GM18498 (cell line): ENCODE measurements around the gene RBMS2.

Experiments
- ATAC-seq: cut with Tn5 transposase; IDR thresholded peaks from one replicate; pipeline ENCODE4 v1.9.1; 2021; ENCODE audit warnings: mild to moderate bottlenecking, moderate library complexity; ENCODE audit not compliant: unreplicated experiment

Gene RBMS2

DNA sequence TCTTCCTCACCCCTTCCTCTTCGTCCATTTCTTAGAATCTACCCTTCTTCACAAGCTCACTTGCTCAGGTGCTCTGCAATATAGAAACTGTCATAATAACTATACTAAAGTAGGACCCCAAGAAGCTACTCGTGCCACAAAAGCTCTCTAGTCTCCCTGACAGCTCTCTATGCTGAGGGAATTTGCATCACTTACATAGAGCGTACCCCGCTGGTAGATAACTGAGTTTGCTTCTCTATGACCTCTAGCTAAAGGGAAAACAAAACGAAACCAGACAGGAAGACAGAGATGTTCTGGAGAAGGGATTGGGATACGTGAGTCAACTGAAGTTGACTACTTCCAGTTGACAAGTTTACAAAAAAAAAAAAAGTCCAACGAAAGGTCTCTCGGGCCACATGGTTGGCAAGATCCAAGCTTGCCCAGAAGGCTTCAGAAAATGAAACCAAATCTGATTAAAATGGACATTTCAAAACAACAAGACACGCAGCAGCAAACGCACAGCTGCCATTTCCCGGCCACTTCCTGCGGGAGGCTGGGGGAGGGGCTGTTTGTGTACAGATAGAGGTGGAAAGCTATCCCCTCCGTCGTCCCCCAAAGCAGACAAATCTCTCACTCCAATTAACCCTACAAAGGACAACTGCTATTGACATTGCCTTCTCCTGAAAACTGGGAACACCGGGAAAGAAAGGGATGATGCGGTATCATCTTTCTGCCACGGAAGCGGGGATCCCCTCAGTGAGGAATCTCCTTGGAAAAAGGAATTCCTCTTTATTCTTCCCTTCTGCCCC, 107.2 kb downstream of the RBMS2 start:
- no peak for ATAC-seq

DNA sequence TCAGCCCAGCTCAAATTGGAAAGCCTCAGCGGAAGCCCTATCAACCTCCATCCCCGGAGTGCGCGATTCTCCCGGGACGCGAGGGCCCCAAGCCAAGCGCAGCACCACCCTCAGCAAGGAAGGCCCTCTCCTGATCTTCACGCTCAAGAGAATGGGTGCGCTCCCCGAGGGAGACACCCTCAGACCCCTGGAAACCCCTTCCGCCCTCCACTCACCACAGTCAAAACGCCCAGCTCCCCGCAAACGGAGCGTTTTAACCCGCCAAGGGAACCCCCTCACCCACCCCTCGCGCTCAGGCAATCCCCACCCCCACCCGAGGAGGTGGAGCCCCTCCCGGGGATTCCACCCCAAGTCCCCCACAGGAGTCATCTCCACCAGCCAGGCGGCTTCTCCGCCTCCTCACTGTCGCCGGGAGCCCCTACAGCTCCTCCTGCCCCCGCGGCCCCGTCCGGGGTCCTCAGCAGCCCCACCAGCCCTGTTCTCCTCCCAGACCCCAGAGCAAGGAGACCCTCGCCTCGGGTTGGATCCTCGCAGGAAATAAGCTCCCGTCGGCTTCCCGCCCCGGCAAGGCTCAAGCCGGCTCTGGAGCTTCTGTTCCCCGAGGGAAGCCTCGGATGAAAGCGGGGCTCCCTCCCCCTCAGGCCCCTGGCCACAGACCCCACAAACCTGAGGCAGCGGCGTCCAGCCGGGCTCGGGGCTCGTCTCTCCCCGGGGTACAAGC, 108.0 kb downstream of the RBMS2 start:
- ATAC-seq = no peak

DNA sequence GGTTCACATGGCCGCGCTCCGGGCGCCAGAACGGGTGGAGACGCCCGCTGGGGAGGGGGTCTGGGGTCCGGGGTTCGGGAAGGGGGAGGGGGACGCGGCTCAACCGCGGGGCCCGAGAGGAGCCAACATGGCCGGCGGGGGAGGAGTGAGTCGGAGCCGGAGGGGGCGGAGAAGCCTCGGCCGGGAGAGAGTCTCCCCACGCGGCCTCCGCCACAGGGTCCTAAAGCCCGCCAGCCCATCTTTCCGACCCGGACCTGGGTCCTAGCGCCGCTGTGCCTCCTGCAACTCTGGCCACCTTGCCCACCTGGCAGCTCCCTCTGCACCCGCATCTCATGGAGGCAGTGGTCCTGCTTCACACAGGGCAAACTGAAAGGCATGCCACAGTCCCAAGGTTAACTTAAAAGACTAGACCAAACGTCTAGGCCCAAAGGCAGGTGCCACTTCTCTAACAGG, 108.6 kb downstream of the RBMS2 start, which contains the start of gene BAZ2A:
Gene BAZ2A, minus strand, starts transcription at position 147 of the 453 bp plus-strand sequence. CDS start 12,796 bp downstream, outside the sequence.
- ATAC-seq = peak; percentile 65

DNA sequence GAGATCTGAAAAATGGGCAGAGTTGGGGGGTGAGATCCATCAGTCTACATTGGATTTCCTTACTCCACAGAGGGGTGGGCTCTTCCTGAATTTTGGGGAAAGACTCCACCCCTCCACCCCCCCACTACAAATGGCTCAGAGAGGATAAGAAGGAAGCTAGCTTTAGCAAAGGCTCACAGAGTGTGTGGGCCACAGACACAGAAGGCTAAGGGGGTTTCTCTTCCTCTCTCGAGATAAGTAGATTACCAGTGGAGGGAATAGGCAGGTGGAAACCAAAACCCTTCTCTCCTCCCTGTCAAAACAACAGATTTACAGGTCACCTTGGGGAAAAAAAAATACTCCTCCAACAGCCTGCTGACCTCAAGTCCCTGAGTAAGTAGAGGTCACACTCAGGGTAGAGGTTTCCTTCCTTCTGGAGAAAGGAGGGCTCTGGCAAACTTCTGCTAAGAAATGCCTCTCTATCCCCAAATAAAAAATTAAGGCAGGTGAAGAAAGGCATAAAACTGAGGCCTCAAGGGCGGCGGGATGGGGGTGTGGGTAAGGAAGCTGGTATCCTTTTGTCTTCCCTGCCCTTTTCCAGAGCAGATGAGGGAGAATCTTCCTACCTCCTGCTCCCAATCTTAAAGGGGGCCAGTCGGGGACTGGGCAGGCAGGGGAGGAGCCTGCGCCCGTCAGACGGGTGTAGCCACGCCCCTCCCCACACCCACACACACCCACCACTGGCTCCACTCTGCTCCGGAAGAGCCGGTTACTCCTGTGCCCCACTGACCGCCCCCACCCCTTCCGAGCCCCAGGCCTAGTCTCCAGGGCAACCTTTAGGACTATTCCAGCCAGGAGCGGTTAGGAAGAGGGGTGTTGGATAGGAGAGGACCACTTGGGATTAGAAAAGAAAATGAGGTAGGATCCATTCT, 110.4 kb downstream of the RBMS2 start:
- ATAC-seq = peak; percentile 22

DNA sequence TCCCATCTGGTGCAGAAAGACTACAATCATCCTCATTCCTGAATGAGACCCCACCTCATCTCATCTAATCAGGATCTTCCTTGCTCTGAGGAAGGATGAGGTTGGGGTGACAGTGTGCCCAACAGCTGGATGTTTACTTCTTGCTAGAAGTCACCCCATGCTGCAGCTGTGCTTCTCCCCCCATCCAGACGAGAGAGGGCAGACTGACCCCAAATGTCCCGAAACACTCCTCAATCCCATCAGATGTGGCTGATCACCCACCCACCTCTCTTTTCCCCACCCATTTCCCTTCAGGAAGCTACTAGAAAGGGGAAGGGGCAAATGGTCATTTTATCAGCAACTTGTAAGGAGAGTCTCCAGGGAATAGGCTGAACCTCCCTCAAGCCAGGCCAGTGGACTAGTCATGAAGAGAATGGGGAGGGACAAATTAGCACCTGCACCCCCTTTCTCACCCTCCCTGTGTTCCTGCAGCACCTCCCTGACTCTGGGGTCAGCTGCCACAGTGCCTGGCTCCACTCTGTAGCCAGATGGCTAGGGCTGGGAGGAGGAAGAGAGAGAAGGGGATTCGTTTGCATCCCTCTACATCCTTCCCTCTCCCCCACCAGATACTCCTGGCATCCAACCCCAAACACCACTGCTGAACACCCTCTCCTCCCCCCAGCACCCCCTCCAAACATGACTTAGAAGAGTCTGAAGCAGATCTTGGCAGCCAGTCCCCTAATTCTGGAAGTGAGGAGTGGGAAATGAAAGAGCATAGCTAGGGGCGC, 111.3 kb downstream of the RBMS2 start:
- no peak for ATAC-seq

DNA sequence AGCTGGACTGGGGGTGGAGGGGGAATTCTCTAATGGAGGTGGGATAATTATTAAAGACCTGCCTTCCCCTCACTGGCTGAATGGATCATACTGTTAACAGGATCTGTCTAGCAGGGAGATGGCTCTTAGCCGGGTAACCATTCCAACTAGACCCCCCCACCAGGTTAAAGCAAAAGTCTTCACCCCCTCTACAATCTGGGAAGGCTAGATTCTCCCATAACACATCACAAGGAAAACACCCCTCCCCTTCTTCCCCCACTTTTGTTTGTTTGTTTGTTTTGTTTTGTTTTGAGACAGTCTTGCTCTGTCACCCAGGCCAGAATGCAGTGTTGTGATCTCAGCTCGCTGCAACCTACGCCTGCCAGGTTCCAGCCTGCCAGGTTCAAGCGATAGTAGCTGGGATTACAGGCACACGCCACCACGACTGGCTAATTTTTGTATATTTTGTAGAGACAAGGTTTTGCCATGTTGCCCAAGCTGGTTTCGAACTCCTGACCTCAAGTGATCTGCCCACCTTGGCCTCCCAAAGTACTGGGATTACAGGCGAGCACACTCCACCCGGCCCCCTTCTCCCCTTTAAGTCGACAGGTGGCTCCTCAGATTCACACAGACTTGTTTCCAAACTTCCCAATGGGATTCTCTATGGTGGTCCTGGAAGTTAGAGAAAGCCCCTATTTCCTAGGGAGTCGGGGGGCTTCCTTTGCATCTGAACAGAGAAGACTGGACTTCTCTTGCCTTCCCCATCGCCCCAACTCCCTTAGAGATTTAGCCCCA, 112.0 kb downstream of the RBMS2 start:
- ATAC-seq = no peak

DNA sequence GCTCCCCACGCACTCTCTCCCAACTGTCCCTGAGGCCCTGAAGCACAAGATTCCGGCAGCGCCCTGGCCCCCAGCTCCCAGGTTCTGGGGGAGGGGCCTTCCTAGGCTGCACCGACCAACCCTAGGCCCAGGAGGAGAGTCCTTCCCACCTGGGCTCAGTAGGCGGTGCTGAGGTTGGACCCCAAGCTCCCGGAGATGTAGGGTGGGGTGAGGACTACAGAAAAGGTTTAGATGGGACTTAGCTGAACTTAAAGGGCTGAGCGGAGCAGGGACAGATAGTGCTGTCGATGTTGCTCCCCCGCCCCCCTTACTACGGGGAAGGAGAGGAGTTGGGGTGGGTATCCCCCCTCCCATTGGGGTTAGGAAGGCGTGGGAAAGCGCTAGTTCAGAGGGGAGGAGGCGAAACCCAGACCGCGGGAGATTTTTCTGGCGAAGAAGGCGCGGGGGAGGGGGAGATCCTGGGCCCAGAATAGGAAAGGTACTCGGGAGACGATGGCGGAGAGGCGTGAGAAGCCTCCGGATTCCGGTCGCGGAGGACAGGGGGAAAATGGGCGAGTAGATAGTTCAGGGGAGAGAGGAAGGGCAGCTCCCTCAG, 112.7 kb downstream of the RBMS2 start:
- no peak for ATAC-seq

DNA sequence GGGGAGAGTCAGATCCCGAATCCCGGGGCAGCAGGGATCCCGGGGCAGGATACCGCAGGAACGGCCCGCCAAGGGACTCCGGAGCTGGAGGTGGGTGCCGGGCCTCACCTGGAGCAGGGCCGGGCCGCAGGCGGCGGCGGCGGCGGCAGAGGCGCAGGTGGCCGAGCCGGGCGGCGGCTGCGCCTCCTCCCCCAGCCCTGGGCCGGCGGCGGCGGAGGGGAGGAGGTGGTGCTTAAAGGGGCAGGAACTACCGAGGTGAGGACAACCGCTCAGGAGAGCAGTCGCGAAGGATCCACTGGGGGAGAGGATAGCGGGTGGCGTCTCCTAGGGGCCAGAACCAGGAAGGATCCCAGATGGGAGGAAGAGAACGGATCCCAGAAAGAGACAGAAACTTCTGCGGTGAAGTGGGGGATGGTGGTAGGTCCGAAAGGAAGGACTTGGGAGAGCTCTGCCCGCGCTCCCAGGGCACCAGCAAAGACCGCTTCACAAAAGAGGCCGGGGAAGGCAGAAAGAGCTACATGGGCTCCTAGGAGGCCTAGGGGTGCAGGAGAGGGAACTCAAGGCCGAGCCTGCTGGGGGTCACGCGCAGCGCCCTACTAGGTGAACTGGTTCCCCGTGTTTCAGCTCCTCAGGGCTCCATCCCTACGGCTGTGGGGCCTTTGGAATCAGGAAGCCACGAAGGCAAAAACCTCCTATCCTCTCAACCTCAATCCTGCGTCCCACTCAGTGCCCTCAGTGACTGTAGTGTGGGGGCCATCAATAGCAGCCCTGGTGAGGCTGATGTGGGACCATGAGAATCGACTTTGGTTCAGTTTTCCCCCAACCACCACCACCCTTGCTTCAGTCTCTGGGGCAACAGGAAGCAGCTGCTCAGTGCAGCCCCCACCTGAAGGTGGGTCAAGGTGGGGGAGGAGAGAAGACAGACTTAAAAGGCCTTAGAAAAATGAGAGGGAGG, 113.5 kb downstream of the RBMS2 start:
- ATAC-seq = peak; percentile 33

DNA sequence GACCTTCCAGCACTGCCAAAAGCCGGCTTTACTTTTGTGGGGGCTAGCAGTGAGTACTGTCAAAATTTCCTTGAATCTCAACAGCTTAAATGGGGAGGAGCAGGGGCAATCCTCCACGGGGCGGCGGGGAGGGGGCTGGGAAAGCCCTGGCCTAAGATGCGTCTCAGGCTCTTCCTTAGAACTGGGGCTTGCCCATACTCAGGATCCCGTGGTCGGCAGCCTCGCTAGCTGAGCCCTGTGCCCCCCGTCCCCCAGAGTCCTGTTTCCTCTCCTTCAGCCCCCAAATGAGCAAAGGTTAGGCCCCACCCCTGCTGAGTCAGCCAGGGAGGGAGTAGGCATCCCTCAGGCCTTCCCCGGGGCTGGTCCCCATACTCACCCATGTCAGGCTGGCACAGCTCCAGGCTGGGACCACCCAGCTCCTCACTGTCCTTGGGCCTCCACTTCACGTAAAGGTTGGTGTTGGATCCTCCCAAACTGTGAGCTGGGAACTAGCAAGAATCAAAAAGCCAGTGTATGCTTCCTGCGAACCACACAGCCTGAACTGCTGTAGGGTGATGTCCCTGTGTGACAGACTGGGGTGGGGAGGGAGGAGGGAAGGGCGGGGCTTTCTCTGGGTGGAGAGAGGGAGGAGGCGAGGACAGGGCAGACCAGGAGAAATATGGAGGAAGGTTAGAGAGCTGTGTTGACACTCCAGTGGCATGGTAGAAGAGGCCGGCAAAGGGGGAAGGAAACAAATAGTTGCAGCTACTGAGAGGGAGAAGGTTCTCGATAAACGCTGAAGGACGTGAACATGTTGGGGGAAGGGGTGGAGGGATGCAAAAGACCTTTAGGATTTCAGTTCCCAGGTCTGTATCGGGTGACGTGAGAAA, 114.4 kb downstream of the RBMS2 start:
- ATAC-seq = peak; percentile 50

DNA sequence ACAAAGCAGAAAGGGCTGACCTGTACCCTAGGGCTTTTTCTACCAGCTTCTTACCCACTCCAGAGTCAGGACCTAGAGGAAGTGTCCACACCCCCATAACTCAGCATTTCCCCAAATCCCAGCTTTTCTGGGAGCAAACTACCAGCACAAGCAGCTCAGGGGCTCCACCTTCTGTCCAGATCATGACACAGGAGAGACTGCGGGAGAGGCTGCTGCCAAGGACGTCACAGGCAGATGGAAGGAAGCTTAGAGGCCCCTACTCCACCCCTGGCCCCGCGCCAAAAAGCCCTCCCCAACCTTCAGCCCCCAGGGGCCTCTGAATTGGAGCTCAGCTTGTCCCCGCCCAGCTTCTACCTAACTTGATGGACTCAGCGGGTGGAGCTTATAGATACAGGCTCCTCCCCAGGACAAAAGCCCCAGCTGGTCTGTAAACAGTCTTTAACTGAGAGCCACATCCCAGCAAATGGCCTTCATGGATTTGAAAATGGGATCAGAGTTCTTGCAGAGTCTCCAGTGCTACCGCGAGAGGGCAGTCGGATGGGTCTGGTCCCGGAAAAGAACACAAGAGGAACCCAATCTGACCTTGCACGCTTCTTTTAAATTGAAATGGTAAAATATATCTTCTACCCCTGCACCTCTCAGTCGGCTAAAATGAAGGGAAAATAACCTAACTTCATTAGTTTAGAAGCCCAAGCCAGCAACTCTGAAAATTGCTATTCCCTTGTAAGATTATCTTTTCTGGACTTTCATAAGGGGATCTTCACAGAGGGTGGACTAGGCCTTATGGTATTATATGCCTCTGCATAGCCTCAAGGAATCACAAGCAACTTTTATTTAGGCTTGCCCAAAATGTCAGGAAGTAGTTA, 115.3 kb downstream of the RBMS2 start:
- peak; percentile 58 for ATAC-seq

DNA sequence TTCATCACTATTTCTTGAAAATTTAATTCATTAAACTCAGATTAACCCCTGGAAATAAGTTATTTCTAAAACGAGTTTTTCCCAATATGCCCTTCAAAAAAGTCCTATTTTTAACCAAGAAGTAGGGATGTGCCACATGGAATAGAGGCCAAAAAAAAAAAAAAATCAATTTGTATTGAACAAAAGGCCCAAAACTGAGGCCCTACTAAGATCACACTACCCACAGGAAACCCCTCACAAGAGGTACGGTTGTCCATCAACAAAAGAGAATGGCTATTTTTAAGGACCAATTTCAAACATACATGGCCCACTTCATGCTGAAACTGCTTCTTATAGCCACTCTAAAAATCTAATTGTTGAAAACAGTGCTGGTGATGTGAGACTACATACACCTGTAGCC, 116.0 kb downstream of the RBMS2 start:
- ATAC-seq = no peak

DNA sequence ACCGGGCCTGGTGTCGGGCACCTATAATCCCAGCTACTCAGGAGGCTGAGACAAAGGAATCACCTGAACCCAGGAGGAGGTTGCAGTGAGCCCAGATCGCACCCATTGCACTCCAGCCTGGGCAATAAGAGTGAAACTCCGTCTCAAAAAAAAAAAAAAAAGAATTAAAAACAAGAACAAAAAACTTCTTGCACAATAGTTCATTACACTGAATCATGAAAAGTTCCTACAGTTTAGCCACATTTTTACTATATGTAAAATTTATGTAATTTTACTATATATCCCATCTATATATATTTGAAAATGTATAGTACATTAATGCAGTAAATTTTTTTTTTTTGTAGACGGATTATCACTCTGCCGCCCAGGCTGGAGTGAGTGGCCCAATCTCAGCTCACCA, 119.6 kb downstream of the RBMS2 start:
- no peak for ATAC-seq

DNA sequence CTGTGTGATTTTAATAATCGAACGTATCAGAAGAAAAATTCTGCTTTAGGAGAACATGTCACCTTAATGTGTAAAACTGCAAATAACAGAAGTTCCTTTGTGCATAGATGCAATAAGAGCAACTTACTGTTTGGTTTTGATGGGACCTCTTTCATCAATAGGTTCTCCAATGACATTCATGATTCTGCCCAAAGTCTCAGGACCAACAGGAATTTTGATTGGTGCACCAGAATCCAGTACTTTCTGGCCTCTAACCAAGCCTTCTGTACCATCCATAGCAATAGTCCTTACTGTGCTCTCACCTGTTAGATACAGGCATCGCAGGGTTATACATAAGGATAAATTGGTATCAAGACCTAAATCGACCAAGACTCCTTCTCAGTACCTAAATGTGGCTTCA, 123.0 kb downstream of the RBMS2 start:
- ATAC-seq = no peak

DNA sequence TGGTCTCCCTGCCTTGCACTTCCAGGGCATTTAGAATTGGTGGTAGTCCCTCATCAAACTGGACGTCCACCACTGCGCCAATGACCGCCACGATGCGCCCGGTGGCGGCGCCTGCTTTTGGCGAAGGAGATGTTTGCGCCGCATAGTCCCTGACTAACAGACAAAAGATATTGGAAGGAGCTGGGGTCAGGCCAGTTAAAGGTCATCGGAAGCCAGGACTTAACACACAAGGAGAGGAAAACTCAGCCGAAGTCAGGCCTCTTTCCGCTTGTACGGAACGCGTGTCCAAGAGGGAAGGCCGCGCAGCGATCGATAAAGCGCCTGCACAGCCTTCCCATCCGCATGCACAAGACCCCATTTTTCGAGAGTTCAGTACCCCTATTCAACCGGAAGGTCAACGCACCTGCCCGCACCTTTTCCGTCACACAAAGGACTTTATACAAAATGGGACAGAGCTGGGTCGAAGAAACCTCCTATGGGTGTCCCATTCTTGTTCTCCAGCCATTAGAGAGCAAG, 123.6 kb downstream of the RBMS2 start:
- no peak for ATAC-seq
